HFF-Myc (cell line): ENCODE results near the gene OGA.

Experiments
- DNase-seq: peaks from one replicate; pipeline ENCODE4 v3.0.0-alpha.2; 2011; ENCODE audit warnings: low read depth; ENCODE audit errors: extremely low read depth
- H3K4me3 ChIP-seq: replicated peaks from 2 replicates; pipeline ENCODE4 v1.5.1; 2011; ENCODE audit warnings: low read depth, mild to moderate bottlenecking, control low read depth, low read length
- TF ChIP-seq, protein P1 (sequence below): IDR thresholded peaks from 2 replicates; pipeline ENCODE4 v1.5.1; 2012; ENCODE audit warnings: mild to moderate bottlenecking, low read depth, low read length, control low read depth; ENCODE audit errors: missing control alignments

The OGA gene

DNA sequence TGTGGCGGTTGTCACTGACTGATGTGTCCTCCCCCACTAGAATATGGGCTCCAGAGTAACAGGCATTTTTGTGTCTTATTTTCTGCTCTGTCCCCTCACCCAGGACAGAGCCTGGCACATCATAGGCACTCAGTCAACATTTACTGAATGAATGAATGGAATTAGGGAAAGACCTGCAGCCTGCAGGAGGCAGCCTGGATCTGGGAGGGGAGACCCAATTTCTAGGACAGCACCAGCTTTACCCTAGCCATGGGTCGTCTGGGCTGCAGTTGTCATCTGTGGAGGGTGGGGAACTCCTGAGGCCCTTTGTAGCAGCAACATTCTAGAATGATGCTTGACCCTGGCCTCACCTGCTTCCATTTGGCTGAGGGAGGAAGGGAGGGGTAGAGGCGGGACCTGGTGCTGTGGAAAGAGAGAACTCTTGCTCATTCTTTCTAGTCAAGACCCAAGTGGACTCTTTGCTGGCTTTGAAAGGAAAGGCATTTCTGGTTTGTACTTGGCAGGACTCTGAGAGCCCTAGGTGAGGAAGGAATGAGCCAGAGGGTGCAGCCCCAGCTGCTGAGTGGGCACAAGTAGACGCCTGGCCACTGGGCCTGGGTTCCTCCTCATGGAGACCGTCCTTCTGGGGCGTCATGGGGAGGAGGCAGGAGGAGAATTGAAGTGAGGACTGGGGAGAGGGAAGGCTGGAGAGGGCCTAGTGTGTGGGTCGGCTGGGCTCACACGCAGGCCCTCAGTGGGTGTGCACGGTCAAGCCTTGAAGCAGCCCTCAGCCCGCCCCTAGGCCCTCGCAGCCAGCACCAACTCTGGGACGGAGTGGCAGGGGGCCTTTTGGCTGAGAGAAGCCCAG is 51.3 kb downstream of the OGA start:
- H3K4me3 ChIP-seq, result no peak overlapping the region
- TF ChIP-seq, protein P1, sequence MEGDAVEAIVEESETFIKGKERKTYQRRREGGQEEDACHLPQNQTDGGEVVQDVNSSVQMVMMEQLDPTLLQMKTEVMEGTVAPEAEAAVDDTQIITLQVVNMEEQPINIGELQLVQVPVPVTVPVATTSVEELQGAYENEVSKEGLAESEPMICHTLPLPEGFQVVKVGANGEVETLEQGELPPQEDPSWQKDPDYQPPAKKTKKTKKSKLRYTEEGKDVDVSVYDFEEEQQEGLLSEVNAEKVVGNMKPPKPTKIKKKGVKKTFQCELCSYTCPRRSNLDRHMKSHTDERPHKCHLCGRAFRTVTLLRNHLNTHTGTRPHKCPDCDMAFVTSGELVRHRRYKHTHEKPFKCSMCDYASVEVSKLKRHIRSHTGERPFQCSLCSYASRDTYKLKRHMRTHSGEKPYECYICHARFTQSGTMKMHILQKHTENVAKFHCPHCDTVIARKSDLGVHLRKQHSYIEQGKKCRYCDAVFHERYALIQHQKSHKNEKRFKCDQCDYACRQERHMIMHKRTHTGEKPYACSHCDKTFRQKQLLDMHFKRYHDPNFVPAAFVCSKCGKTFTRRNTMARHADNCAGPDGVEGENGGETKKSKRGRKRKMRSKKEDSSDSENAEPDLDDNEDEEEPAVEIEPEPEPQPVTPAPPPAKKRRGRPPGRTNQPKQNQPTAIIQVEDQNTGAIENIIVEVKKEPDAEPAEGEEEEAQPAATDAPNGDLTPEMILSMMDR, result no peak
- no peak for DNase-seq

GRCh38 chr10:101766306-101766705 is 51.9 kb downstream of the OGA start:
- no peak for DNase-seq
- H3K4me3 ChIP-seq, result no peak overlapping the region
- TF ChIP-seq, protein P1, result no peak

DNA sequence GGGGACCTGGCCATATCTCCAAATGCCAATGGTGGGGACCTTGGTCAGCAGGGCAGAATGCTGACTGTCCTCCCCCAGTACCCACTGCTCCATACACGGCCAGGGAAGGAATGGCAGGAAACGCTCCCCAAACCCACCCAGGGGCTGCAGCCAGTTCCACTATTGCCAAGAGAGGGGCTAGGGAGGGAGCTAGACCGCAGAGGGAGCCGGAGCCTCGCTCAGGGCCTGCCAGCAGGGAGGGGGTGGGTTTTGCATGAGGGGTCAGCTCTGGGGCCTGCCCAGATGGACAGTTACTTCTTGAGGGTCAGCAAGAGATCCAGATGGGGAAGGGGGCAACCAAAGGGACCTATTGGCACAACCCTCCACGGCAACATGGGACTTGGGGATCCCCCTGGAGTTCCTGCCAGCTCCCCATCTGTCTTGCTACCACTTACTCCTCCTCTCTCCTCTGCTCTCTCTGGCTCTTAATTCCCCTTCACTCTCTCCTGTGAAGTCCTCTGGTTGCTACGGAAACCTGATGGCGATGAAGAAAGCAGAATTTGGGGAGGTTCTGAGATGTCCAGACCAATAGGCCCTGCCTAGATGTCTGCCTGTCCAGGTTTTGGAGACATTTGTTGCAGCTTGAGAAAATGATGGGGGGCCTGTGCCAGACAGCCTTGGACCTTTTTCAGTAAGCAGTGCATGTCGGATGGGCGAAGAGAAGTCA is 55.0 kb downstream of the OGA start:
- TF ChIP-seq, protein P1, result no peak
- DNase-seq, result no peak
- H3K4me3 ChIP-seq, result no peak overlapping the region

- H3K4me3 ChIP-seq, result no peak overlapping the region
- TF ChIP-seq, protein P1, result no peak
- no peak for DNase-seq
These were observed 55.5 kb downstream of the OGA start for GRCh38 chr10:101762736-101763135.

- no peak for DNase-seq
- TF ChIP-seq, protein P1, result no peak
- H3K4me3 ChIP-seq, result no peak overlapping the region
These were observed 57.0 kb downstream of the OGA start for GRCh38 chr10:101761226-101761625.

GRCh38 chr10:101760510-101760909 is 57.7 kb downstream of the OGA start:
- no peak overlapping the region for H3K4me3 ChIP-seq
- TF ChIP-seq, protein P1, result no peak
- no peak for DNase-seq
